Psoas muscle (tissue), 8 donors: ENCODE data around the gene COL20A1. TPM values are rescaled to one million over a fixed set of nuclear protein-coding genes. Genes with fewer than 3 reads are reported as not detected.

Source experiments
- ATAC-seq, 4 donors: fragments of 200-7000 bp; cut with Tn5 transposase; one replicate each; pipeline ENCODE4 v1.9.1; 2020; ENCODE audit warnings: moderate library complexity in 3 of 4, mild to moderate bottlenecking in 2 of 4
- DNase-seq, 2 donors: peaks; one replicate each; pipeline ENCODE4 v3.0.0-alpha.2; 2020
- H3K27ac ChIP-seq: fragments of 200-600 bp; one replicate; pipeline ENCODE4 v1.8.0; 2022
- H3K27me3 ChIP-seq, 3 donors: fragments of 200-600 bp in 1 of 3; one replicate each; pipeline versions ENCODE4 v1.6.1 to v1.8.0; 2013 to 2022; ENCODE audit warnings: low read length in 2 of 3, mild to moderate bottlenecking in 2 of 3, moderate library complexity in 1 of 3; ENCODE audit not compliant: insufficient read depth in 3 of 3
- H3K36me3 ChIP-seq, 2 donors: fragments of 200-600 bp in 1 of 2; one replicate each; pipeline versions ENCODE4 v1.6.1 to v1.8.0; 2013 to 2022; ENCODE audit warnings: low read depth in 1 of 2, mild to moderate bottlenecking in 1 of 2, moderate library complexity in 1 of 2; ENCODE audit not compliant: insufficient read depth in 1 of 2
- H3K4me1 ChIP-seq: fragments of 200-600 bp; one replicate; pipeline ENCODE4 v1.8.0; 2022
- H3K4me3 ChIP-seq: fragments of 200-600 bp; one replicate; pipeline ENCODE4 v1.8.0; 2022; ENCODE audit warnings: mild to moderate bottlenecking
- H3K9me3 ChIP-seq: fragments of 200-600 bp; one replicate; pipeline ENCODE4 v1.8.0; 2022
- WGBS, 3 donors: extraction: QIAGEN DNeasy Blood & Tissue Kit; methylation state at CpG; one replicate each; pipeline versions ENCODE4 v1.1.6 to v1.1.7; 2013; 5-methylcytosine and 5-hydroxymethylcytosine counted together
- intact Hi-C, 2 donors: fragments of 100-400 bp; cut with DNase I; formaldehyde crosslinking; loops; one replicate each; pipeline versions ENCODE4 v1.11.0 to v1.14.2; 2022
- polyA plus RNA-seq, 3 donors: library from polyadenylated mRNA; stranded (reverse); fragments of 200-250 nt; gene quantifications; one replicate each; pipeline ENCODE4 v1.2.3, GENCODE V29; 2013
- total RNA-seq, 4 donors: library from RNA; stranded (reverse); fragmentation: NEBNext Ultra II Directional in 2 of 4; extraction: Animal tissue kit (Norgen Biotek cat#: 25700) in 2 of 4; gene quantifications; one replicate each; pipeline versions ENCODE4 v1.2.1 to v1.2.4, GENCODE V29; 2021 to 2023
- TF ChIP-seq, protein P1 (sequence below): fragments of 200-600 bp; IDR thresholded peaks from one replicate; pipeline ENCODE4 v1.8.0; 2022; ENCODE audit warnings: antibody characterized with exemption
- donor health status: healthy with polysubstance abuse.
- donor health status: DM: no; HTN: no; CAD: no; lungs with moderate emphysema.
- donor health status: Bipolar disorder and iron deficiency.
- donor health status: healthy.
- donor health status: DM: yes; HTN: yes; CAD: no.
- donor health status: DM: no; HTN: no; CAD: no.
- donor health status: DM: no; HTN: no; CAD: no.
- donor health status: DM: yes; HTN: yes; CAD: no.

Gene COL20A1
- total and polyA plus RNA-seq, 7 donors: 0.08 to 0.09 TPM; not detected in 5

DNA sequence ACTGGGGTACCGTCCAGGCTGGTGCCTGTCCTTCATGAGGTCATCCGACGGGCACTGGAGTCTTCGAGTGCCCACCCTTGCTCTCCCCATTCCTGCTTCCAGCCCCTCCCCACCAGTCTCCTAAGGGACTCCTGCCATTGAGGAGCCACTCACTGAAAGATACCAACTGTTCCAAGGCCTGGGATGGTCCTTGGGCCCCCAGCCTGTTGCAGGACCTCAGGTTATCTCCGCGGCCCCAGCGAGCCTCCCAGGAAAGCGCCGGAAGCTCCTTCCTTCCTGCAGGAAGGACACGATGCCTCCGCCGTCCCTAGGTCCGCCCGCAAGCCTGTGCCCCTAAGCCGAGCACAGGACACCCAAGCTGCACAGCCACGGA lies 39.9 kb upstream of the COL20A1 start:
- intact Hi-C loops: no loop called here
- WGBS, 3 donors: 7 to 14% (median 9%) methylated on average over 15 to 16 of the region's 16 CpGs
- Histone ChIP-seq H3K27me3 (peaks cover 0 to 78% (median 33%) of the 10 kb centered on the region in 3 donors), H3K4me1 (peaks cover 2% of the 10 kb centered on the region), H3K27ac (no peak overlapping the region), H3K36me3 (no peaks in the 10 kb centered on the region), H3K9me3 (no peaks in the 10 kb centered on the region), H3K4me3 (peak overlapping the region; percentile 44)
- DNase-seq (no peak), ATAC-seq (no peak)
- TF ChIP-seq, protein P1, sequence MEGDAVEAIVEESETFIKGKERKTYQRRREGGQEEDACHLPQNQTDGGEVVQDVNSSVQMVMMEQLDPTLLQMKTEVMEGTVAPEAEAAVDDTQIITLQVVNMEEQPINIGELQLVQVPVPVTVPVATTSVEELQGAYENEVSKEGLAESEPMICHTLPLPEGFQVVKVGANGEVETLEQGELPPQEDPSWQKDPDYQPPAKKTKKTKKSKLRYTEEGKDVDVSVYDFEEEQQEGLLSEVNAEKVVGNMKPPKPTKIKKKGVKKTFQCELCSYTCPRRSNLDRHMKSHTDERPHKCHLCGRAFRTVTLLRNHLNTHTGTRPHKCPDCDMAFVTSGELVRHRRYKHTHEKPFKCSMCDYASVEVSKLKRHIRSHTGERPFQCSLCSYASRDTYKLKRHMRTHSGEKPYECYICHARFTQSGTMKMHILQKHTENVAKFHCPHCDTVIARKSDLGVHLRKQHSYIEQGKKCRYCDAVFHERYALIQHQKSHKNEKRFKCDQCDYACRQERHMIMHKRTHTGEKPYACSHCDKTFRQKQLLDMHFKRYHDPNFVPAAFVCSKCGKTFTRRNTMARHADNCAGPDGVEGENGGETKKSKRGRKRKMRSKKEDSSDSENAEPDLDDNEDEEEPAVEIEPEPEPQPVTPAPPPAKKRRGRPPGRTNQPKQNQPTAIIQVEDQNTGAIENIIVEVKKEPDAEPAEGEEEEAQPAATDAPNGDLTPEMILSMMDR: no peak

DNA sequence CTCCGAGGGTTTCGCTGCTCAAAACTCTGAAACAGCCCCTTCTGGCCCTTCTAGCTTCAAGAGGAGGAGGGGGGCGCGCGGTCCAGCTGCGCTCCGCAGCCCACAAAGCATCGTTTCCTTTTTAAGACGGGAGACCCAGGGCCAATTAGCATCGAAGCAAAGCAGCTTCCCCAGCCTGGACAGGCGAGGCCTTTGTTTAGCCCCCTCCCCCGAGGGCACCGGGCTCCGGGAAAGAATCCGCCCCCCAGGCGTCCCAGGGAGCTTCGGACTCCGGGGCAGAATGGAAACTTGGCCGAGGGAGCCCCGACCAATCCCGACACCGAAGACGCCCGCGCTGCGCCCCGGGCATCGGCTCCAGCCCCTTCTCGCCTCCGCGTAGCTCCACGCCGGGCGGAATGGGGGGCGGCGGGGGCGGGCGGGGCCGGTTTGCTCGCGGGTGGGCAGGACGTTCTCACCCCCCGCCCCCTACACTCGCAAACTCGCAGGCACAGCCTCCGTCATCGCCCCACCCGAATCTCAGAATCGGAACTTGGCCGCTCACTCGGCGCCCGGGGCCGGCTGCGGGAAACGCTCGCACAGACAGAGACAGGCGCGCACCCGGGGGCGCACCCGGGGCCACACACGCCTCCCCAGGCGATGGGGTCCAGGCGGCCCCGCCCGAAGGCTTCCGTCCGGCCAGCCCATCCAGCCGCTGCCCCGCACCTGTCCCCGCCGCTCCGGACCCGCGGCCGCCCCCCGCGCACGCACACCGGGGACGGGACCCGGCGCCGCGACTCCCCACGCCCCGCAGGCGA lies 39.4 kb upstream of the COL20A1 start:
- intact Hi-C loops: no loop called here
- H3K27me3 ChIP-seq: peaks cover 0 to 73% (median 34%) of the 10 kb centered on the region in 3 donors
- 0 to 1% (median 1%) methylated on average over 48 to 88 of the region's 89 CpGs for WGBS, 3 donors
- no peak overlapping the region for H3K27ac ChIP-seq
- no peaks in the 10 kb centered on the region for H3K9me3 ChIP-seq
- TF ChIP-seq, protein P1: no peak
- peaks cover 2% of the 10 kb centered on the region for H3K4me1 ChIP-seq
- ATAC-seq (peak in 1 of 4 donors; percentile 21), DNase-seq (no peak)
- H3K4me3 ChIP-seq: peak overlapping the region; percentile 44
- no peaks in the 10 kb centered on the region for H3K36me3 ChIP-seq

DNA sequence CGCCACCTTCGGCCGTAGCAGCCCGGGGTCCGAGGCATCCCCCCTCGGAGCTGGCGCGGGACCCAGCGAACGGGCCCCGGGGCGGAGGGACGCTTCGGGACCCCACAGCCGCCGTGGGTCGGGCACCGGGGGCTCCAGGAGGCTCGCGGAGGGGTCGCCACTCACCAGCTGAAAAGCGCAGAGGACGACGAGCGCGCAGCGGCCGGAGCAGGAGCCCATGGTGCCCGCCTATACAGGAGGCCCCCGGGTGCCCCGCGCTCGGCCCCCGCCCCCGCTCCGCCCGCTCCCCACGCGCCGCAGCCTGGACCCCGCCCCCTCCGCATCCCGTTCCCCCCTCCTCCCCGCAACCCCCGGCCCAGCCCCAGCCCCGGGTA lies 38.8 kb upstream of the COL20A1 start, which contains the start of gene NKAIN4:
Gene NKAIN4, minus strand, starts transcription at position 232 of the 374 bp plus-strand sequence. Its CDS starts 13 bp downstream, at position 219.
- WGBS, 3 donors: 1 to 2% (median 1%) methylated on average over 22 to 46 of the region's 46 CpGs
- TF ChIP-seq, protein P1: no peak
- H3K4me1 ChIP-seq: peaks cover 2% of the 10 kb centered on the region
- ATAC-seq (no peak), DNase-seq (no peak)
- H3K27me3 ChIP-seq: peaks cover 0 to 70% (median 34%) of the 10 kb centered on the region in 3 donors
- no peak within 1 kb of the TSS for H3K27ac ChIP-seq
- intact Hi-C loops: no loop called here
- H3K4me3 ChIP-seq: peak within 1 kb of the TSS; percentile 44
- no peaks in the 10 kb centered on the region for H3K36me3 ChIP-seq
- H3K9me3 ChIP-seq: no peaks in the 10 kb centered on the region

DNA sequence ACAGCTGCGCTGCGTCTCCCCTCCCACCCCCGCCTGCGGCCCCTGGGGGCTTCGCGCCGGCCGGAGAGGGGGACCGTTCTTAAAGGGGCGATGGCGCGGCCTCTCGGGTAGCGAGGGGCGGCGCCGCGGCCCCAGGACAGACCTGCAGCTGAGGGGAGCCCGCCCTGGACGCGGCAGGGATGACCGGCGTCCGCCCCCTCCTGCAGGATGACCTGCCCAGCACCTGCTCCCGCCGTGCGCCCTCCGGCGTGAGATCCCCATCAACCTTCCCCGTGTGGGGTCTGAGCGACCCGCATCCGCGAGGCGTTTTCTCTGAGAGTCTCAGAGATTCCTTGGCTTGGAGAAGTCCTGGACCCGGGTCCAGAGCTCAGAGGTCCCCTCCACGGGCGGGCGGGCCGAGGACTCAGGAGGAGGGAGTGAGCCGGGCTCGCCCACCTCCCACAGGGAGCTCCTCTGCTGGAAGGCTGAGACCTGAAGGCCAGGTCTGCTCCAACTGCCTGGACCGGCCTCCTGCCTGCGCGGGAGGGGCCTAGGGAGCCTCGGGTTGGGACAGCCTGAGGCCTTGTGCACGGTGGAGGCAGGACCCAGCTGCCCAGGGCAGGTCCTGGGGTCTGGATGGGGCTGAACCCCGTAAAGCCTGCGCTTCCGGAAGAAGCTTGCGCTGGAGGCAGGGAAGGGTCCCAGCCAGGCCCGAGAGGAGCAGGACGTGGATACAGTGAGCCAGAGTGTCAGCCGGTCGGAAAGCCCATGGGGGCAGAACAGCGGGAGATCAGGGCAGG lies 38.2 kb upstream of the COL20A1 start:
- ATAC-seq: no peak
- DNase-seq: no peak
- no peak overlapping the region for H3K27ac ChIP-seq
- no peaks in the 10 kb centered on the region for H3K36me3 ChIP-seq
- TF ChIP-seq, protein P1: no peak
- no peaks in the 10 kb centered on the region for H3K9me3 ChIP-seq
- H3K4me1 ChIP-seq: peaks cover 2% of the 10 kb centered on the region
- H3K27me3 ChIP-seq: peaks cover 0 to 70% (median 34%) of the 10 kb centered on the region in 3 donors
- intact Hi-C loops: no loop called here
- 7 to 14% (median 8%) methylated on average over 39 to 56 of the region's 56 CpGs for WGBS, 3 donors
- H3K4me3 ChIP-seq: no peak overlapping the region
